Placental pericyte (primary cell): ENCODE results near the gene CCDC158. TPM values are rescaled to one million over a fixed set of nuclear protein-coding genes. Genes with fewer than 3 reads are reported as not detected.

Source experiments
- small RNA-seq: library from RNA; depleted of rRNA; stranded (forward); fragments of <200 nt; gene quantifications from one replicate; pipeline ENCODE3, GENCODE V24; 2012; ENCODE audit warnings: low replicate concordance
- total RNA-seq: library from RNA; depleted of rRNA; stranded (reverse); fragments of >200 nt; gene quantifications from 2 replicates; pipeline ENCODE4 v1.2.3, GENCODE V29; 2012

The CCDC158 gene
- 0.22 TPM in 1 of 2 replicates, not detected in the other for total RNA-seq

GRCh38 chr4:76420762-76421581 is at the start of gene CCDC158:
Gene CCDC158 (minus strand): TSS chr4:76421141. CDS start chr4:76403207, 17,934 bp downstream.

GRCh38 chr4:76434901-76435527 is 14.1 kb upstream of the CCDC158 start, which contains the start of gene SHROOM3:
Gene SHROOM3 (plus strand): TSS chr4:76435229. CDS start chr4:76436053, 824 bp downstream.

GRCh38 chr4:76305971-76306881 is 114.7 kb downstream of the CCDC158 start, which contains the start of gene STBD1:
Gene STBD1 (plus strand): TSS chr4:76306733. CDS start chr4:76306770, 37 bp downstream.

Small RNA genes within 50 kb of the gene (small RNA-seq; reads per million reads assigned to genes)
- gene RF00278 = not detected
- gene RNU6-1000P = not detected

Other genes with a start within 250 kb of the CCDC158 start
- 144 and 152 TPM in 2 replicates for gene SCARB2, start 207.3 kb downstream of the CCDC158 start, total RNA-seq
- gene FAM47E, start 169.4 kb downstream of the CCDC158 start, total RNA-seq = not detected in 2 replicates
- 2.6 and 4.0 TPM in 2 replicates for gene STBD1, start 114.4 kb downstream of the CCDC158 start, total RNA-seq
- 7.9 and 42.5 TPM in 2 replicates for gene SHROOM3, start 14.1 kb upstream of the CCDC158 start, total RNA-seq